Measurements from ENCODE around the gene EEF2.
"Not testable (repeated sequence)": the region's sequence is repeated elsewhere in the genome, so short reads cannot be mapped to it uniquely, and the experiment has no call there.

EEF2 gene

GRCh38 chr19:3968556-3969434, 16.5 kb downstream of the EEF2 start:
- peak; percentile 43 for DNase-seq (ENCODE audit: low spot score)

GRCh38 chr19:3967983-3968382, 17.3 kb downstream of the EEF2 start:
- DNase-seq (ENCODE audit: low spot score), result not testable (repeated sequence)

- DNase-seq (ENCODE audit: low spot score), result no peak
Measured at GRCh38 chr19:3966051-3967017, 18.9 kb downstream of the EEF2 start.

GRCh38 chr19:3964256-3965194, 20.7 kb downstream of the EEF2 start:
- no peak for DNase-seq (ENCODE audit: low spot score)

GRCh38 chr19:3963458-3964255, 21.6 kb downstream of the EEF2 start:
- no peak for DNase-seq (ENCODE audit: low spot score)

GRCh38 chr19:3961007-3961406, 24.3 kb downstream of the EEF2 start:
- no peak for DNase-seq (ENCODE audit: low spot score)

- no peak for DNase-seq (ENCODE audit: low spot score)
Measured at GRCh38 chr19:3959766-3960131, 25.5 kb downstream of the EEF2 start.

GRCh38 chr19:3958836-3959765, 26.2 kb downstream of the EEF2 start:
- DNase-seq (ENCODE audit: low spot score), result no peak

GRCh38 chr19:3955688-3956087, 29.6 kb downstream of the EEF2 start:
- no peak for DNase-seq (ENCODE audit: low spot score)

- not testable (repeated sequence) for DNase-seq (ENCODE audit: low spot score)
Measured at GRCh38 chr19:3955276-3955675, 30.0 kb downstream of the EEF2 start.

GRCh38 chr19:3954107-3954506, 31.2 kb downstream of the EEF2 start:
- no peak for DNase-seq (ENCODE audit: low spot score)

- not testable (repeated sequence) for DNase-seq (ENCODE audit: low spot score)
Measured at GRCh38 chr19:3952755-3953276, 32.4 kb downstream of the EEF2 start.

GRCh38 chr19:3950871-3951861, 34.1 kb downstream of the EEF2 start:
- no peak for DNase-seq (ENCODE audit: low spot score)

- DNase-seq (ENCODE audit: low spot score), result no peak
Measured at GRCh38 chr19:3949997-3950859, 35.0 kb downstream of the EEF2 start.

GRCh38 chr19:3949294-3949693, 36.0 kb downstream of the EEF2 start:
- DNase-seq (ENCODE audit: low spot score), result no peak

GRCh38 chr19:3947316-3947933, 37.8 kb downstream of the EEF2 start:
- not testable (repeated sequence) for DNase-seq (ENCODE audit: low spot score)

- DNase-seq (ENCODE audit: low spot score), result no peak
Measured at GRCh38 chr19:3945838-3946237, 39.4 kb downstream of the EEF2 start.
